ENCODE data around the gene OLIG1. TPM values are rescaled to one million over a fixed set of nuclear protein-coding genes. Genes with fewer than 3 reads are reported as not detected.

Gene OLIG1
- total RNA-seq, 4 donors from 2014 or later: 0.42 TPM; not detected in 3

GRCh38 chr21:33022828-33023573 is 46.9 kb upstream of the OLIG1 start:
- Histone ChIP-seq H3K27me3 (peaks cover 100% of the 10 kb centered on the region), H3K36me3 (no peaks in the 10 kb centered on the region), H3K4me1 (peaks cover 63% of the 10 kb centered on the region), H3K4me3 (peak overlapping the region; percentile 18), H3K27ac (no peak overlapping the region), H3K9me3 (no peaks in the 10 kb centered on the region)
- TF ChIP-seq POLR2A (IDR thresholded peaks at IDR 0.05) (no peak), CTCF (IDR thresholded peaks at IDR 0.05) (no peak), EP300 (IDR thresholded peaks at IDR 0.05) (no peak), POLR2AphosphoS5 (IDR thresholded peaks at IDR 0.05) (no peak)
- WGBS: 2% methylated on average over 25 of the region's 52 CpGs
- DNase-seq (ENCODE audit: low spot score in 2 of 2): no peak

GRCh38 chr21:33023574-33024200 is 46.3 kb upstream of the OLIG1 start:
- Histone ChIP-seq H3K4me1 (peaks cover 70% of the 10 kb centered on the region), H3K9me3 (no peaks in the 10 kb centered on the region), H3K27me3 (peaks cover 100% of the 10 kb centered on the region), H3K4me3 (peak overlapping the region; percentile 18), H3K27ac (no peak overlapping the region), H3K36me3 (no peaks in the 10 kb centered on the region)
- WGBS: 9% methylated on average over 19 of the region's 49 CpGs
- no peak for TF ChIP-seq EP300 (IDR thresholded peaks at IDR 0.05)
- no peak for TF ChIP-seq POLR2AphosphoS5 (IDR thresholded peaks at IDR 0.05)
- no peak for TF ChIP-seq CTCF (IDR thresholded peaks at IDR 0.05)
- no peak for TF ChIP-seq POLR2A (IDR thresholded peaks at IDR 0.05)
- no peak for DNase-seq (ENCODE audit: low spot score in 2 of 2)

DNA sequence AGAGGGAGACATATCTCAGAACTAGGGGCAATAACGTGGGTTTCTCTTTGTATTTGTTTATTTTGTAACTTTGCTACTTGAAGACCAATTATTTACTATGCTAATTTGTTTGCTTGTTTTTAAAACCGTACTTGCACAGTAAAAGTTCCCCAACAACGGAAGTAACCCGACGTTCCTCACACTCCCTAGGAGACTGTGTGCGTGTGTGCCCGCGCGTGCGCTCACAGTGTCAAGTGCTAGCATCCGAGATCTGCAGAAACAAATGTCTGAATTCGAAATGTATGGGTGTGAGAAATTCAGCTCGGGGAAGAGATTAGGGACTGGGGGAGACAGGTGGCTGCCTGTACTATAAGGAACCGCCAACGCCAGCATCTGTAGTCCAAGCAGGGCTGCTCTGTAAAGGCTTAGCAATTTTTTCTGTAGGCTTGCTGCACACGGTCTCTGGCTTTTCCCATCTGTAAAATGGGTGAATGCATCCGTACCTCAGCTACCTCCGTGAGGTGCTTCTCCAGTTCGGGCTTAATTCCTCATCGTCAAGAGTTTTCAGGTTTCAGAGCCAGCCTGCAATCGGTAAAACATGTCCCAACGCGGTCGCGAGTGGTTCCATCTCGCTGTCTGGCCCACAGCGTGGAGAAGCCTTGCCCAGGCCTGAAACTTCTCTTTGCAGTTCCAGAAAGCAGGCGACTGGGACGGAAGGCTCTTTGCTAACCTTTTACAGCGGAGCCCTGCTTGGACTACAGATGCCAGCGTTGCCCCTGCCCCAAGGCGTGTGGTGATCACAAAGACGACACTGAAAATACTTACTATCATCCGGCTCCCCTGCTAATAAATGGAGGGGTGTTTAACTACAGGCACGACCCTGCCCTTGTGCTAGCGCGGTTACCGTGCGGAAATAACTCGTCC is 45.5 kb upstream of the OLIG1 start:
- Histone ChIP-seq H3K27ac (no peak overlapping the region), H3K4me3 (no peak overlapping the region), H3K27me3 (peaks cover 100% of the 10 kb centered on the region), H3K4me1 (peaks cover 76% of the 10 kb centered on the region), H3K36me3 (no peaks in the 10 kb centered on the region), H3K9me3 (no peaks in the 10 kb centered on the region)
- no peak for DNase-seq (ENCODE audit: low spot score in 2 of 2)
- 5% methylated on average over 37 of the region's 40 CpGs for WGBS
- TF ChIP-seq CTCF (IDR thresholded peaks at IDR 0.05) (no peak), EP300 (IDR thresholded peaks at IDR 0.05) (no peak), POLR2AphosphoS5 (IDR thresholded peaks at IDR 0.05) (no peak), POLR2A (IDR thresholded peaks at IDR 0.05) (no peak)

GRCh38 chr21:33025106-33025488 is 44.8 kb upstream of the OLIG1 start:
- Histone ChIP-seq H3K4me3 (no peak overlapping the region), H3K9me3 (no peaks in the 10 kb centered on the region), H3K4me1 (peaks cover 72% of the 10 kb centered on the region), H3K27me3 (peaks cover 100% of the 10 kb centered on the region), H3K36me3 (no peaks in the 10 kb centered on the region), H3K27ac (no peak overlapping the region)
- TF ChIP-seq POLR2A (IDR thresholded peaks at IDR 0.05): no peak
- TF ChIP-seq CTCF (IDR thresholded peaks at IDR 0.05): no peak
- TF ChIP-seq POLR2AphosphoS5 (IDR thresholded peaks at IDR 0.05): no peak
- no peak for TF ChIP-seq EP300 (IDR thresholded peaks at IDR 0.05)
- WGBS: 2% methylated on average over 18 of the region's 22 CpGs
- DNase-seq (ENCODE audit: low spot score in 2 of 2): no peak
